WERI-Rb-1 (cell line): ENCODE data around the gene GRIPAP1.

ENCODE experiments used
- DNase-seq: peaks from one replicate; pipeline ENCODE4 v3.0.0-alpha.2; 2020
- H3K27ac ChIP-seq: fragments of 250-450 bp; sonication (Bioruptor Pico); 2 replicates; pipeline ENCODE4 v1.5.1; 2020; ENCODE audit warnings: mild to moderate bottlenecking, moderate library complexity
- H3K27me3 ChIP-seq: fragments of 250-450 bp; sonication (Bioruptor Pico); 2 replicates; pipeline ENCODE4 v1.5.1; 2021; ENCODE audit warnings: mild to moderate bottlenecking, low read depth, moderate library complexity; ENCODE audit not compliant: insufficient read depth, severe bottlenecking
- H3K36me3 ChIP-seq: fragments of 250-450 bp; sonication (Bioruptor Pico); 2 replicates; pipeline ENCODE4 v1.5.1; 2020; ENCODE audit warnings: mild to moderate bottlenecking, moderate library complexity
- H3K4me3 ChIP-seq: 2 replicates; pipeline ENCODE4 v1.5.1; 2011; ENCODE audit warnings: low read depth, mild to moderate bottlenecking, control low read depth, low read length
- H3K9me3 ChIP-seq: fragments of 250-450 bp; sonication (Bioruptor Pico); 2 replicates; pipeline ENCODE4 v1.5.1; 2021; ENCODE audit warnings: mild to moderate bottlenecking, moderate library complexity; ENCODE audit not compliant: severe bottlenecking
- CTCF ChIP-seq: IDR thresholded peaks from 2 replicates; pipeline ENCODE4 v1.5.1; 2011; ENCODE audit warnings: low read depth, mild to moderate bottlenecking, control low read depth, inconsistent platforms, low read length

The GRIPAP1 gene

GRCh38 chrX:49040376-49040955 lies 38.4 kb upstream of the GRIPAP1 start:
- no peak overlapping the region for H3K27ac ChIP-seq
- TF ChIP-seq CTCF, result no peak
- peaks cover 5% of the 10 kb centered on the region for H3K27me3 ChIP-seq
- no peak for DNase-seq
- H3K36me3 ChIP-seq, result peaks cover 13% of the 10 kb centered on the region
- no peaks in the 10 kb centered on the region for H3K9me3 ChIP-seq
- H3K4me3 ChIP-seq, result no peak overlapping the region

- no peak for TF ChIP-seq CTCF
- Histone ChIP-seq H3K36me3 (peaks cover 13% of the 10 kb centered on the region), H3K4me3 (no peak overlapping the region), H3K9me3 (no peaks in the 10 kb centered on the region), H3K27me3 (peaks cover 5% of the 10 kb centered on the region), H3K27ac (no peak overlapping the region; the same call in 1 of the 2 replicates)
- peak; percentile 67 for DNase-seq
Measured at GRCh38 chrX:49039598-49040375, 37.7 kb upstream of the GRIPAP1 start.

GRCh38 chrX:49037883-49038475 lies 35.9 kb upstream of the GRIPAP1 start:
- TF ChIP-seq CTCF, result no peak
- no peak overlapping the region for H3K27ac ChIP-seq
- H3K36me3 ChIP-seq, result peaks cover 15% of the 10 kb centered on the region
- peaks cover 2% of the 10 kb centered on the region for H3K27me3 ChIP-seq
- H3K4me3 ChIP-seq, result no peak overlapping the region
- no peak for DNase-seq
- no peaks in the 10 kb centered on the region for H3K9me3 ChIP-seq

- no peak for TF ChIP-seq CTCF
- Histone ChIP-seq H3K27ac (no peak overlapping the region), H3K27me3 (peaks cover 3% of the 10 kb centered on the region), H3K36me3 (peaks cover 2% of the 10 kb centered on the region; the same call in 1 of the 2 replicates), H3K9me3 (no peaks in the 10 kb centered on the region), H3K4me3 (no peak overlapping the region)
- DNase-seq, result no peak
Measured at GRCh38 chrX:49030283-49030682, 28.2 kb upstream of the GRIPAP1 start.

GRCh38 chrX:49029876-49030275 lies 27.8 kb upstream of the GRIPAP1 start:
- no peak for DNase-seq
- Histone ChIP-seq H3K36me3 (peaks cover 2% of the 10 kb centered on the region; the same call in 1 of the 2 replicates), H3K4me3 (no peak overlapping the region), H3K9me3 (no peaks in the 10 kb centered on the region), H3K27me3 (peaks cover 3% of the 10 kb centered on the region), H3K27ac (no peak overlapping the region)
- no peak for TF ChIP-seq CTCF
